Panc1 (cell line): Measurements from ENCODE around the gene COL9A2. TPM values are rescaled to one million over a fixed set of nuclear protein-coding genes. Genes with fewer than 3 reads are reported as not detected.
A peak's percentile ranks its signal among the peaks of the same experiment; 100 is the strongest.

Source experiments
- ATAC-seq: fragments of 200-7000 bp; cut with Tn5 transposase; 2 replicates; pipeline ENCODE4 v1.9.1; 2020; ENCODE audit warnings: mild to moderate bottlenecking, moderate library complexity
- BruUV-seq: library from RNA; stranded (reverse); fragments of 400-500 nt; replicated peaks from 2 replicates; lab custom pipeline; 2021; lab: Mats Ljungman, UMichigan
- CTCF ChIA-PET: fragments of 300-600 bp; sonication (Branson Sonifier 250); formaldehyde crosslinking; loops from one replicate; lab custom pipeline; 2022; ENCODE audit warnings: antibody characterized with exemption; lab: Charles Lee
- POLR2A ChIA-PET: fragments of 300-600 bp; sonication (Branson Sonifier 250); formaldehyde crosslinking; loops from one replicate; lab custom pipeline; 2022; ENCODE audit warnings: antibody characterized with exemption; lab: Charles Lee
- DNase-seq: peaks from one replicate; pipeline ENCODE4 v3.0.0-alpha.2; 2010; ENCODE audit warnings: low read depth, low spot score
- H3K27ac ChIP-seq: 2 replicates; pipeline ENCODE4 v1.5.1; 2011; ENCODE audit warnings: mild to moderate bottlenecking, low read length, inconsistent platforms
- H3K27me3 ChIP-seq: fragments of 200-500 bp; sonication (Bioruptor generic); 2 replicates; pipeline ENCODE4 v1.6.0; 2014; ENCODE audit warnings: low read length, inconsistent platforms; ENCODE audit not compliant: control insufficient read depth, insufficient read depth
- H3K36me3 ChIP-seq: fragments of 200-500 bp; sonication (Bioruptor generic); 2 replicates; pipeline ENCODE4 v1.5.1; 2014; ENCODE audit warnings: inconsistent platforms, mild to moderate bottlenecking, low read length, moderate library complexity; ENCODE audit not compliant: control insufficient read depth, insufficient read depth
- H3K4me1 ChIP-seq: 2 replicates; pipeline ENCODE4 v1.5.1; 2011; ENCODE audit warnings: inconsistent platforms, mild to moderate bottlenecking, low read length, moderate library complexity; ENCODE audit not compliant: control insufficient read depth, insufficient read depth
- H3K4me3 ChIP-seq, 2 experiments: 2 replicates each; pipeline ENCODE4 v1.5.1; 2011 to 2012; ENCODE audit warnings: low read depth in 2 of 2, low read length in 2 of 2, mild to moderate bottlenecking in 2 of 2, inconsistent platforms in 1 of 2, moderate library complexity in 1 of 2
- H3K9me3 ChIP-seq: fragments of 200-500 bp; sonication (Bioruptor generic); 2 replicates; pipeline ENCODE4 v1.5.1; 2014; ENCODE audit warnings: low read depth, mild to moderate bottlenecking, inconsistent platforms, low read length, moderate library complexity; ENCODE audit not compliant: control insufficient read depth, insufficient read depth
- CTCF ChIP-seq: fragments of 450-650 bp; IDR thresholded peaks from 2 replicates; pipeline ENCODE4 v1.5.1; 2017; ENCODE audit warnings: mild to moderate bottlenecking
- POLR2AphosphoS5 ChIP-seq: IDR thresholded peaks from 2 replicates; pipeline ENCODE4 v1.6.1; 2012; ENCODE audit warnings: mild to moderate bottlenecking, low read depth, low read length, moderate library complexity
- REST ChIP-seq, 2 experiments: IDR thresholded peaks; 2 replicates each; pipeline ENCODE4 v1.6.1; 2011 to 2012; ENCODE audit warnings: low read depth in 2 of 2, control low read depth in 1 of 2, low read length in 1 of 2, mild to moderate bottlenecking in 1 of 2, moderate library complexity in 1 of 2; ENCODE audit not compliant: insufficient read depth in 1 of 2
- SIN3A ChIP-seq: IDR thresholded peaks from 2 replicates; pipeline ENCODE4 v1.6.1; 2012; ENCODE audit warnings: low read depth, mild to moderate bottlenecking, low read length, moderate library complexity, borderline replicate concordance; ENCODE audit not compliant: insufficient read depth
- TCF7L2 ChIP-seq: IDR thresholded peaks from 2 replicates; pipeline ENCODE4 v1.6.1; 2011; ENCODE audit warnings: mild to moderate bottlenecking, low read depth, low read length, inconsistent platforms
- in situ Hi-C: cut with HindIII; loops from 2 replicates; pipeline ENCODE4 v1.10.0; 2016; ENCODE audit warnings: low sequenced_read_pairs, low pct_unique_long_range_greater_than_20kb
- intact Hi-C: fragments of 100-400 bp; cut with micrococcal nuclease; formaldehyde crosslinking; loops from one replicate; pipeline ENCODE4 v1.10.0; 2022; ENCODE audit not compliant: unreplicated experiment
- total RNA-seq: library from RNA; stranded (reverse); gene quantifications from one replicate; pipeline ENCODE4 v1.2.1, GENCODE V29; 2021; ENCODE audit not compliant: unreplicated experiment

COL9A2 gene
- total RNA-seq, 1 experiment from 2014 or later, result 2.9 TPM

GRCh38 chr1:40339420-40340323 is 22.6 kb upstream of the COL9A2 start:
- Histone ChIP-seq H3K4me3 (no peak overlapping the region; a peak in 1 of 4 replicates), H3K4me1 (peaks cover 3% of the 10 kb centered on the region; the same call in 1 of the 2 replicates), H3K27ac (no peak overlapping the region), H3K27me3 (no peaks in the 10 kb centered on the region), H3K36me3 (no peaks in the 10 kb centered on the region), H3K9me3 (no peaks in the 10 kb centered on the region)
- DNase-seq, result no peak
- ChIA-PET POLR2A (no interaction called here), CTCF (interaction anchor here (0.5 to 3.0 kb wide), 10 partner anchors 14 to 1887 kb away, joined by 3 to 37 read pairs (median 7); no protein-coding TSS in a partner anchor)
- in situ Hi-C loops (no loop called here), intact Hi-C loops (loop anchor here (2.0 to 10.0 kb wide), 3 partner anchors 65 to 262 kb away; no protein-coding TSS in a partner anchor)
- no peak for TF ChIP-seq CTCF
- TF ChIP-seq REST (IDR thresholded peaks at IDR 0.05; ENCODE audit: insufficient read depth in 1 of 2, low read depth in 2 of 2, low read length in 1 of 2), result no peak
- TF ChIP-seq SIN3A, result no peak
- no peak for TF ChIP-seq POLR2AphosphoS5
- TF ChIP-seq TCF7L2, result no peak
- BruUV-seq, result no TSS peak
- ATAC-seq, result no peak

GRCh38 chr1:40338745-40339419 is 21.8 kb upstream of the COL9A2 start:
- TF ChIP-seq POLR2AphosphoS5 (no peak), TCF7L2 (no peak), CTCF (peak; percentile 99), SIN3A (no peak)
- intact Hi-C loops (loop anchor here (2.0 to 5.0 kb wide), 2 partner anchors 186 to 262 kb away; no protein-coding TSS in a partner anchor), in situ Hi-C loops (no loop called here)
- Histone ChIP-seq H3K4me1 (peaks cover 3% of the 10 kb centered on the region; the same call in 1 of the 2 replicates), H3K4me3 (peak overlapping the region in 1 of 2 experiments; percentile 17; a peak in 2 of 4 replicates), H3K27ac (no peak overlapping the region), H3K27me3 (no peaks in the 10 kb centered on the region), H3K9me3 (no peaks in the 10 kb centered on the region), H3K36me3 (no peaks in the 10 kb centered on the region)
- BruUV-seq, result no TSS peak
- ChIA-PET POLR2A (interaction anchor here (0.5 kb wide), 1 partner anchor 76 kb away, joined by 3 read pairs; no protein-coding TSS in a partner anchor), CTCF (interaction anchor here (0.5 to 3.0 kb wide), 15 partner anchors 15 to 1887 kb away, joined by 3 to 37 read pairs (median 4); no protein-coding TSS in a partner anchor)
- DNase-seq, result peak; percentile 84
- ATAC-seq, result peak; percentile 93
